ENCODE measurements around the gene ADCY10.

The ADCY10 gene

GRCh38 chr1:167773516-167773915, 140.4 kb downstream of the ADCY10 start:
- no peak for DNase-seq

- no peak for DNase-seq
Measured at GRCh38 chr1:167772436-167772835, 141.5 kb downstream of the ADCY10 start.

- no peak for DNase-seq
Measured at GRCh38 chr1:167770127-167770526, 143.8 kb downstream of the ADCY10 start.

- DNase-seq, result no peak
Measured at GRCh38 chr1:167767761-167768160, 146.2 kb downstream of the ADCY10 start.

GRCh38 chr1:167766538-167766937, 147.4 kb downstream of the ADCY10 start:
- DNase-seq, result no peak

GRCh38 chr1:167765496-167765895, 148.4 kb downstream of the ADCY10 start:
- no peak for DNase-seq

- no peak for DNase-seq
Measured at GRCh38 chr1:167764458-167765330, 149.2 kb downstream of the ADCY10 start.

GRCh38 chr1:167763525-167764220, 150.3 kb downstream of the ADCY10 start:
- DNase-seq, result no peak

- DNase-seq, result no peak
Measured at GRCh38 chr1:167762061-167762746, 151.7 kb downstream of the ADCY10 start.

GRCh38 chr1:167761400-167761799, 152.5 kb downstream of the ADCY10 start:
- DNase-seq, result no peak

Data from activated CD8-positive, alpha-beta memory T cell treated with anti-CD3 and anti-CD28 coated beads, Interleukin-2, amount 50 U/mL, for 4 hours (primary cell).